HEK293 (cell line): ENCODE results near the gene AP5S1.

Experiments
- CTCF ChIA-PET: fragments of 350-600 bp; formaldehyde crosslinking; extraction: SDS; loops from one replicate; lab custom pipeline; 2021; ENCODE audit warnings: antibody characterized with exemption; lab: Yijun Ruan, JAX
- POLR2A ChIA-PET: fragments of 300-600 bp; formaldehyde crosslinking; extraction: SDS; loops from one replicate; lab custom pipeline; 2020; ENCODE audit warnings: antibody characterized with exemption, inconsistent platforms; lab: Yijun Ruan, JAX
- H3K27ac ChIP-seq: fragments of 200-500 bp; sonication (Bioruptor generic); 2 replicates; pipeline ENCODE4 v1.5.1; 2014; ENCODE audit warnings: low read depth, low read length, control low read depth, inconsistent platforms; ENCODE audit errors: extremely low read depth
- H3K36me3 ChIP-seq, 2 experiments: fragments of 200-500 bp in 1 of 2; sonication (Bioruptor generic) in 1 of 2; 1 replicate in 1 of 2; 2 replicates in 1 of 2; pipeline ENCODE4 v1.5.1; 2014 to 2017; ENCODE audit warnings: inconsistent platforms in 2 of 2, low read length in 2 of 2; ENCODE audit not compliant: control insufficient read depth in 2 of 2, insufficient read depth in 1 of 2
- H3K4me1 ChIP-seq: fragments of 200-500 bp; sonication (Bioruptor generic); 2 replicates; pipeline ENCODE4 v1.5.1; 2014; ENCODE audit warnings: mild to moderate bottlenecking, low read length, inconsistent platforms; ENCODE audit not compliant: control insufficient read depth, insufficient read depth
- H3K4me3 ChIP-seq: 2 replicates; pipeline ENCODE4 v1.5.1; 2011; ENCODE audit warnings: low read depth, mild to moderate bottlenecking, control low read depth, low read length, moderate library complexity
- H3K9me3 ChIP-seq: fragments of 200-500 bp; sonication (Bioruptor generic); 2 replicates; pipeline ENCODE4 v1.5.1; 2014; ENCODE audit warnings: low read depth, low read length, inconsistent platforms; ENCODE audit not compliant: control insufficient read depth, insufficient read depth
- BCL11A ChIP-seq: fragments of 450-650 bp; formaldehyde crosslinking; IDR thresholded peaks from 2 replicates; pipeline ENCODE4 v1.5.1; 2016; ENCODE audit warnings: low read depth, missing biosample characterization, missing genetic modification characterization
- GFI1B ChIP-seq: fragments of 450-650 bp; formaldehyde crosslinking; IDR thresholded peaks from 2 replicates; pipeline ENCODE4 v1.5.1; 2016; ENCODE audit warnings: missing biosample characterization, missing genetic modification characterization
- GLIS2 ChIP-seq: fragments of 450-650 bp; formaldehyde crosslinking; IDR thresholded peaks from 2 replicates; pipeline ENCODE4 v1.5.1; 2016; ENCODE audit warnings: missing biosample characterization, missing genetic modification characterization
- OSR2 ChIP-seq: fragments of 450-650 bp; formaldehyde crosslinking; IDR thresholded peaks from 2 replicates; pipeline ENCODE4 v1.5.1; 2016; ENCODE audit warnings: missing biosample characterization, missing genetic modification characterization
- RBAK ChIP-seq: fragments of 450-650 bp; formaldehyde crosslinking; IDR thresholded peaks from 2 replicates; pipeline ENCODE4 v1.5.1; 2016; ENCODE audit warnings: missing biosample characterization, missing genetic modification characterization
- ZNF146 ChIP-seq: fragments of 450-650 bp; formaldehyde crosslinking; IDR thresholded peaks from 2 replicates; pipeline ENCODE4 v1.5.1; 2016; ENCODE audit warnings: missing biosample characterization, missing genetic modification characterization
- ZNF292 ChIP-seq: fragments of 450-650 bp; formaldehyde crosslinking; IDR thresholded peaks from 2 replicates; pipeline ENCODE4 v1.5.1; 2016; ENCODE audit warnings: low read depth, missing biosample characterization, missing genetic modification characterization, borderline replicate concordance
- ZNF366 ChIP-seq: fragments of 450-650 bp; formaldehyde crosslinking; conservative IDR thresholded peaks from 2 replicates; pipeline ENCODE4 v1.5.1; 2016; ENCODE audit warnings: missing biosample characterization, missing genetic modification characterization
- ZNF670 ChIP-seq: fragments of 450-650 bp; formaldehyde crosslinking; IDR thresholded peaks from 2 replicates; pipeline ENCODE4 v1.5.1; 2016; ENCODE audit warnings: missing biosample characterization, missing genetic modification characterization, low read depth
- TF ChIP-seq, protein P1 (sequence below): fragments of 450-650 bp; formaldehyde crosslinking; IDR thresholded peaks from 2 replicates; pipeline ENCODE4 v1.5.1; 2016; ENCODE audit warnings: missing biosample characterization, missing genetic modification characterization
- TF ChIP-seq, protein P2 (sequence below): fragments of 450-650 bp; formaldehyde crosslinking; IDR thresholded peaks from 2 replicates; pipeline ENCODE4 v1.5.1; 2016; ENCODE audit warnings: missing biosample characterization, missing genetic modification characterization, low read depth
- TF ChIP-seq, protein P3 (sequence below): fragments of 450-650 bp; formaldehyde crosslinking; IDR thresholded peaks from 2 replicates; pipeline ENCODE4 v1.5.1; 2016; ENCODE audit warnings: missing biosample characterization, missing genetic modification characterization

AP5S1 gene

GRCh38 chr20:3801299-3801698 lies 19.0 kb upstream of the AP5S1 start:
- TF ChIP-seq, protein P1, sequence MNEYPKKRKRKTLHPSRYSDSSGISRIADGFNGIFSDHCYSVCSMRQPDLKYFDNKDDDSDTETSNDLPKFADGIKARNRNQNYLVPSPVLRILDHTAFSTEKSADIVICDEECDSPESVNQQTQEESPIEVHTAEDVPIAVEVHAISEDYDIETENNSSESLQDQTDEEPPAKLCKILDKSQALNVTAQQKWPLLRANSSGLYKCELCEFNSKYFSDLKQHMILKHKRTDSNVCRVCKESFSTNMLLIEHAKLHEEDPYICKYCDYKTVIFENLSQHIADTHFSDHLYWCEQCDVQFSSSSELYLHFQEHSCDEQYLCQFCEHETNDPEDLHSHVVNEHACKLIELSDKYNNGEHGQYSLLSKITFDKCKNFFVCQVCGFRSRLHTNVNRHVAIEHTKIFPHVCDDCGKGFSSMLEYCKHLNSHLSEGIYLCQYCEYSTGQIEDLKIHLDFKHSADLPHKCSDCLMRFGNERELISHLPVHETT (tag by site-specific recombination) = no peak
- TF ChIP-seq, protein P2, sequence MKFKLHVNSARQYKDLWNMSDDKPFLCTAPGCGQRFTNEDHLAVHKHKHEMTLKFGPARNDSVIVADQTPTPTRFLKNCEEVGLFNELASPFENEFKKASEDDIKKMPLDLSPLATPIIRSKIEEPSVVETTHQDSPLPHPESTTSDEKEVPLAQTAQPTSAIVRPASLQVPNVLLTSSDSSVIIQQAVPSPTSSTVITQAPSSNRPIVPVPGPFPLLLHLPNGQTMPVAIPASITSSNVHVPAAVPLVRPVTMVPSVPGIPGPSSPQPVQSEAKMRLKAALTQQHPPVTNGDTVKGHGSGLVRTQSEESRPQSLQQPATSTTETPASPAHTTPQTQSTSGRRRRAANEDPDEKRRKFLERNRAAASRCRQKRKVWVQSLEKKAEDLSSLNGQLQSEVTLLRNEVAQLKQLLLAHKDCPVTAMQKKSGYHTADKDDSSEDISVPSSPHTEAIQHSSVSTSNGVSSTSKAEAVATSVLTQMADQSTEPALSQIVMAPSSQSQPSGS (tag by site-specific recombination) = peak; percentile 18; the same call in 1 of the 2 replicates
- H3K27ac ChIP-seq = no peak overlapping the region
- peaks cover 12% of the 10 kb centered on the region for H3K4me1 ChIP-seq
- no peaks in the 10 kb centered on the region for H3K9me3 ChIP-seq
- no peak overlapping the region for H3K4me3 ChIP-seq
- H3K36me3 ChIP-seq = peaks cover 23 to 90% of the 10 kb centered on the region in 2 experiments
- POLR2A ChIA-PET = interaction anchor here (1.1 to 2.0 kb wide), 3 partner anchors 12 to 25 kb away, joined by 3 to 7 read pairs (median 6); no protein-coding TSS in a partner anchor
- CTCF ChIA-PET = interaction anchor here (1.6 kb wide), 1 partner anchor 19 kb away, joined by 10 read pairs; the partner anchor contains the start of gene AP5S1

- H3K27ac ChIP-seq = no peak overlapping the region
- peaks cover 12% of the 10 kb centered on the region for H3K4me1 ChIP-seq
- CTCF ChIA-PET = interaction anchor here (1.6 kb wide), 1 partner anchor 18 kb away, joined by 10 read pairs; the partner anchor contains the start of gene AP5S1
- TF ChIP-seq, protein P3, sequence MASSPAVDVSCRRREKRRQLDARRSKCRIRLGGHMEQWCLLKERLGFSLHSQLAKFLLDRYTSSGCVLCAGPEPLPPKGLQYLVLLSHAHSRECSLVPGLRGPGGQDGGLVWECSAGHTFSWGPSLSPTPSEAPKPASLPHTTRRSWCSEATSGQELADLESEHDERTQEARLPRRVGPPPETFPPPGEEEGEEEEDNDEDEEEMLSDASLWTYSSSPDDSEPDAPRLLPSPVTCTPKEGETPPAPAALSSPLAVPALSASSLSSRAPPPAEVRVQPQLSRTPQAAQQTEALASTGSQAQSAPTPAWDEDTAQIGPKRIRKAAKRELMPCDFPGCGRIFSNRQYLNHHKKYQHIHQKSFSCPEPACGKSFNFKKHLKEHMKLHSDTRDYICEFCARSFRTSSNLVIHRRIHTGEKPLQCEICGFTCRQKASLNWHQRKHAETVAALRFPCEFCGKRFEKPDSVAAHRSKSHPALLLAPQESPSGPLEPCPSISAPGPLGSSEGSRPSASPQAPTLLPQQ (tag by site-specific recombination) = no peak
- TF ChIP-seq GLIS2 (tag by site-specific recombination) = 0 out of 2 replicates have a peak, but pooled peaks have one; percentile 14
- no peaks in the 10 kb centered on the region for H3K9me3 ChIP-seq
- POLR2A ChIA-PET = interaction anchor here (1.9 to 2.0 kb wide), 2 partner anchors 12 to 17 kb away, joined by 6 to 7 read pairs; no protein-coding TSS in a partner anchor
- H3K4me3 ChIP-seq = no peak overlapping the region
- H3K36me3 ChIP-seq = peaks cover 26 to 90% of the 10 kb centered on the region in 2 experiments
Measured at GRCh38 chr20:3801846-3802245, 18.5 kb upstream of the AP5S1 start.

- no peak for TF ChIP-seq RBAK (tag by site-specific recombination)
- TF ChIP-seq ZNF146 (tag by site-specific recombination) = no peak
- TF ChIP-seq ZNF292 = no peak
- no peak for TF ChIP-seq GFI1B (tag by site-specific recombination)
- 0 out of 2 replicates have a peak, but pooled peaks have one; percentile 20 for TF ChIP-seq ZNF366 (tag by site-specific recombination)
- no peak for TF ChIP-seq BCL11A
- peaks cover 26 to 86% of the 10 kb centered on the region in 2 experiments for H3K36me3 ChIP-seq
- no peaks in the 10 kb centered on the region for H3K9me3 ChIP-seq
- no peak overlapping the region for H3K4me3 ChIP-seq
- H3K4me1 ChIP-seq = peaks cover 12% of the 10 kb centered on the region
- H3K27ac ChIP-seq = no peak overlapping the region
- POLR2A ChIA-PET = interaction anchor here (0.5 kb wide), 1 partner anchor 8 kb away, joined by 3 read pairs; no protein-coding TSS in a partner anchor
- CTCF ChIA-PET = no interaction called here
Measured at GRCh38 chr20:3802524-3803239, 17.7 kb upstream of the AP5S1 start.

GRCh38 chr20:3803289-3803688 lies 17.1 kb upstream of the AP5S1 start:
- TF ChIP-seq OSR2 (tag by site-specific recombination) = no peak
- TF ChIP-seq, protein P3 (tag by site-specific recombination) = 0 out of 2 replicates have a peak, but pooled peaks have one; percentile 37
- no peak for TF ChIP-seq ZNF670 (tag by site-specific recombination)
- ChIA-PET POLR2A (no interaction called here), CTCF (no interaction called here)
- H3K9me3 ChIP-seq = no peaks in the 10 kb centered on the region
- peaks cover 16% of the 10 kb centered on the region for H3K4me1 ChIP-seq
- no peak overlapping the region for H3K4me3 ChIP-seq
- H3K36me3 ChIP-seq = peaks cover 26 to 80% of the 10 kb centered on the region in 2 experiments
- no peak overlapping the region for H3K27ac ChIP-seq
